Neural cell (in vitro differentiated cells): ENCODE data around the gene PPL. TPM values are rescaled to one million over a fixed set of nuclear protein-coding genes. Genes with fewer than 3 reads are reported as not detected.

ENCODE experiments used
- H2AFZ ChIP-seq: fragments of 200-600, 300-800 bp; sonication (generic), shearing (Covaris generic); 2 replicates; pipeline ENCODE4 v1.6.0; 2014; ENCODE audit warnings: low read depth, mild to moderate bottlenecking, antibody characterized with exemption, low read length, moderate library complexity
- H3F3A ChIP-seq: fragments of 200-600 bp; shearing (Covaris generic); 2 replicates; pipeline ENCODE4 v1.6.1; 2016; ENCODE audit warnings: mild to moderate bottlenecking, moderate library complexity, mixed read lengths, antibody characterized with exemption, low read length; ENCODE audit not compliant: insufficient read depth, poor library complexity, severe bottlenecking
- H3K27ac ChIP-seq: fragments of 200-600, 300-800 bp; sonication (generic), shearing (Covaris generic); 2 replicates; pipeline ENCODE4 v1.5.1; 2014; ENCODE audit warnings: mild to moderate bottlenecking, low read length, moderate library complexity
- H3K27me3 ChIP-seq: fragments of 300-800, 200-600 bp; sonication (generic), shearing (Covaris generic); 2 replicates; pipeline ENCODE4 v1.6.0; 2014; ENCODE audit warnings: mild to moderate bottlenecking, low read depth, low read length, moderate library complexity; ENCODE audit not compliant: insufficient read depth
- H3K36me3 ChIP-seq: fragments of 300-800, 200-600 bp; sonication (generic), shearing (Covaris generic); 2 replicates; pipeline ENCODE4 v1.5.1; 2014; ENCODE audit warnings: mild to moderate bottlenecking, antibody characterized with exemption, low read length, moderate library complexity; ENCODE audit not compliant: insufficient read depth
- H3K4me2 ChIP-seq: fragments of 300-800, 200-600 bp; sonication (generic), shearing (Covaris generic); 2 replicates; pipeline ENCODE4 v1.6.0; 2014; ENCODE audit warnings: mild to moderate bottlenecking, low read length
- H3K4me3 ChIP-seq: fragments of 300-800, 200-600 bp; sonication (generic), shearing (Covaris generic); 2 replicates; pipeline ENCODE4 v1.5.1; 2014; ENCODE audit warnings: mild to moderate bottlenecking, low read length, moderate library complexity
- H3K79me2 ChIP-seq: fragments of 200-600 bp; shearing (Covaris generic); replicated peaks from 2 replicates; pipeline ENCODE4 v1.6.0; 2014; ENCODE audit warnings: mild to moderate bottlenecking, low read length, moderate library complexity; ENCODE audit not compliant: insufficient read depth
- H3K9ac ChIP-seq: fragments of 300-800, 200-600 bp; sonication (generic), shearing (Covaris generic); 2 replicates; pipeline ENCODE4 v1.6.1; 2016; ENCODE audit warnings: mild to moderate bottlenecking, low read length, mixed read lengths
- H3K9me2 ChIP-seq: fragments of 200-600 bp; shearing (Covaris generic); 2 replicates; pipeline ENCODE4 v1.6.1; 2016; ENCODE audit warnings: mild to moderate bottlenecking, low read length, mixed read lengths; ENCODE audit not compliant: insufficient read depth
- H3K9me3 ChIP-seq: fragments of 200-600, 300-800 bp; sonication (generic), shearing (Covaris generic); 2 replicates; pipeline ENCODE4 v1.6.1; 2016; ENCODE audit warnings: mild to moderate bottlenecking, mixed run types, low read length, moderate library complexity, mixed read lengths
- H4K20me1 ChIP-seq: fragments of 200-600 bp; shearing (Covaris generic); 2 replicates; pipeline ENCODE4 v1.6.1; 2016; ENCODE audit warnings: mild to moderate bottlenecking, mixed run types; ENCODE audit not compliant: insufficient read depth
- CTCF ChIP-seq: fragments of 450-650 bp; IDR thresholded peaks from 2 replicates; pipeline ENCODE4 v1.5.1; 2014; ENCODE audit warnings: antibody characterized with exemption, mild to moderate bottlenecking, moderate library complexity; ENCODE audit not compliant: poor library complexity, severe bottlenecking
- EP300 ChIP-seq: fragments of 450-650 bp; conservative IDR thresholded peaks from 2 replicates; pipeline ENCODE4 v1.6.1; 2014; ENCODE audit warnings: antibody characterized with exemption, mild to moderate bottlenecking, moderate library complexity; ENCODE audit not compliant: poor library complexity, severe bottlenecking
- EZH2 ChIP-seq: fragments of 200-600, 300-800 bp; shearing (Covaris generic), sonication (generic); IDR thresholded peaks from 2 replicates; pipeline ENCODE4 v1.6.1; 2014; ENCODE audit warnings: antibody characterized with exemption, low read length, borderline replicate concordance, mild to moderate bottlenecking; ENCODE audit not compliant: insufficient read depth, poor library complexity, severe bottlenecking
- MXI1 ChIP-seq: fragments of 450-650 bp; conservative IDR thresholded peaks from 2 replicates; pipeline ENCODE4 v1.6.1; 2014; ENCODE audit warnings: antibody characterized with exemption, mild to moderate bottlenecking; ENCODE audit not compliant: poor library complexity, severe bottlenecking
- POLR2AphosphoS5 ChIP-seq: IDR thresholded peaks from 2 replicates; pipeline ENCODE4 v1.6.1; 2012
- RAD21 ChIP-seq: fragments of 450-650 bp; conservative IDR thresholded peaks from 2 replicates; pipeline ENCODE4 v1.6.1; 2014; ENCODE audit warnings: antibody characterized with exemption, mild to moderate bottlenecking, moderate library complexity
- REST ChIP-seq: IDR thresholded peaks from 2 replicates; pipeline ENCODE4 v1.6.1; 2012; ENCODE audit warnings: borderline replicate concordance
- SMC3 ChIP-seq: fragments of 450-650 bp; conservative IDR thresholded peaks from 2 replicates; pipeline ENCODE4 v1.6.1; 2014; ENCODE audit warnings: antibody characterized with exemption, mild to moderate bottlenecking, moderate library complexity; ENCODE audit not compliant: poor library complexity
- TAF1 ChIP-seq: IDR thresholded peaks from 2 replicates; pipeline ENCODE4 v1.6.1; 2012; ENCODE audit warnings: low read depth
- polyA plus RNA-seq: library from polyadenylated mRNA; depleted of rRNA; stranded (reverse); fragments of >200 nt; gene quantifications from 2 replicates; pipeline ENCODE4 v1.2.3, GENCODE V29; 2014

Gene PPL
- polyA plus RNA-seq, 1 donor from 2014 or later = 0.81 TPM

DNA sequence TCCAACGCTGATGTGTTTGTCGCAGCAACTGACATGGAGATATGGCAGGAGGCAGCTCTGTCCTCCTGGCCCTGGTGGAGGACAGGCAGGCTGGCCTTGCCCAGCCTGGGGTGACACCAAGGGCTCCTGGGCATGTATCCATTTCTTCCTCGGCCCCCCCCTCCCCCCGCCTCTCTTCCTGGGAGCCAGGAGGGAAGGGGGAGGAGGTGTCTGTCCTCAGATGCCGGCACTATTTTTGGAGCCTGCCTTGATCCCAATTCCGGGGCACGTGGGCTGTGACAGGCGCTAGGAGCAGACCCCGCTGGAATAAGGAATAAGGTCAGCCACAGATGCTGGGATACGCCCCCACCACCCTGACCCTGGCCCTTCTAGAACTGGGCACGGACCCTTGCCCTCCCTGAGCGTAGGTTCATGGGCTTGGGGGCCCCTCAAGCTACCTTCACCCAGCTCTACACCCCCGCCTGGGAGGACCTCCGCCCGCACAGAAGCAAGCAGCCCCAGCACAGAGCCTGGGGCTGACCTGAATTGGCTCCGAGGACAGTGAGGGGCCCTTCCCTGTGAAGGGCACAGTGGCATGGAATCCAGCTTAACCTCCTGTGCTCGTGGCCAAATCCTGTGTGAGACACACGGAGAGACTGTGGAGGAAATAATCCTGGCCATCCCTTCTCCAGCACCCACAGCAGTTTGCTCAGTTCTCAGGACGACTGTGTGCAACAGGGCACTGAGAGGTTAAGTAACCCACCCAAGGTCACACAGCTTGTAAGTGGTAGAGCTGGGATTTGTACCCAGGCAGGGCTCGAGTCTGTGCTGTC, 45.3 kb upstream of the PPL start:
- no peaks in the 10 kb centered on the region for H4K20me1 ChIP-seq
- no peak overlapping the region for H3K4me3 ChIP-seq
- H3K9me3 ChIP-seq = no peaks in the 10 kb centered on the region
- no peak overlapping the region for H3K27ac ChIP-seq
- H3K9me2 ChIP-seq = no peaks in the 10 kb centered on the region
- H3K36me3 ChIP-seq = no peaks in the 10 kb centered on the region
- H3K4me2 ChIP-seq = no peak overlapping the region
- H3K79me2 ChIP-seq = no peaks in the 10 kb centered on the region
- no peak overlapping the region for H2AFZ ChIP-seq
- peaks cover 22% of the 10 kb centered on the region for H3K27me3 ChIP-seq
- no peak overlapping the region for H3K9ac ChIP-seq
- no peaks in the 10 kb centered on the region for H3F3A ChIP-seq
- TF ChIP-seq EZH2 = no peak
- TF ChIP-seq TAF1 = no peak
- TF ChIP-seq CTCF = no peak

GRCh38 chr16:4981473-4981872, 44.5 kb upstream of the PPL start:
- Histone ChIP-seq H3K4me2 (no peak overlapping the region), H3K27me3 (peaks cover 14% of the 10 kb centered on the region), H3K36me3 (no peaks in the 10 kb centered on the region), H3K9ac (no peak overlapping the region), H3K27ac (no peak overlapping the region), H3F3A (no peaks in the 10 kb centered on the region), H4K20me1 (no peaks in the 10 kb centered on the region), H3K79me2 (no peaks in the 10 kb centered on the region), H3K4me3 (no peak overlapping the region), H3K9me3 (peaks cover 1% of the 10 kb centered on the region), H2AFZ (no peak overlapping the region), H3K9me2 (no peaks in the 10 kb centered on the region)
- no peak for TF ChIP-seq RAD21
- no peak for TF ChIP-seq EZH2
- TF ChIP-seq POLR2AphosphoS5 = no peak
- TF ChIP-seq TAF1 = no peak
- TF ChIP-seq SMC3 = no peak
- TF ChIP-seq MXI1 = no peak
- TF ChIP-seq REST = no peak
- TF ChIP-seq EP300 = no peak
- no peak for TF ChIP-seq CTCF
